Right lobe of liver (tissue), 4 donors: Measurements from ENCODE around the gene MCC.

Experiments used
- POLR2A ChIP-seq: fragments of 450-650 bp; IDR thresholded peaks from one replicate; pipeline ENCODE4 v1.6.1; 2017; ENCODE audit warnings: antibody characterized with exemption, mild to moderate bottlenecking
- TF ChIP-seq, protein P1 (sequence below), 4 donors: fragments of 200-600 bp in 3 of 4; fragments of 450-650 bp in 1 of 4; IDR thresholded peaks; one replicate each; pipeline versions ENCODE4 v1.5.1 to v1.8.0; 2016 to 2022; ENCODE audit warnings: antibody characterized with exemption in 4 of 4, mild to moderate bottlenecking in 2 of 4
- donor health status: DM: no; HTN: no; CAD: no.
- donor health status: DM: no; HTN: no; CAD: no.
- donor health status: DM: no; HTN: yes; CAD: no.

DNA sequence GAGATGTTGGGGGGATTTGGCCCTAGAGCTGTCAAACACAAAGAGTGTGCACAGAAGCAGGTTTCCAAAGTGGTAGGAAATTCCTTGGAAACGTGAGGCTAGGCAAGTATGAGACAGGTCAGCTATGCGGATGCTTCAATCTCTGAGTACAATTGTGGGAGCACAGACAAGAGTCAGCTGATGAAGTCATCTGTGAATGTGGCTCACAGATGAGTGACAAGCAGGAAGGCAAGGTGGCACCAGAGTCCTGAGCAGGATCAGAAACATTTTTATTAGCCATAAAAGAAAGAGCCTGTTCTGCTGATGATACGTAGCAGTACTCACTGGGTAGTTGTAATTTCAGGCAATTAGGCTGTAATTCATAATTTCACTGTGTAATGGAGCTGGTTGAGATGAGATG is 394.7 kb downstream of the MCC start:
- TF ChIP-seq, protein P1, sequence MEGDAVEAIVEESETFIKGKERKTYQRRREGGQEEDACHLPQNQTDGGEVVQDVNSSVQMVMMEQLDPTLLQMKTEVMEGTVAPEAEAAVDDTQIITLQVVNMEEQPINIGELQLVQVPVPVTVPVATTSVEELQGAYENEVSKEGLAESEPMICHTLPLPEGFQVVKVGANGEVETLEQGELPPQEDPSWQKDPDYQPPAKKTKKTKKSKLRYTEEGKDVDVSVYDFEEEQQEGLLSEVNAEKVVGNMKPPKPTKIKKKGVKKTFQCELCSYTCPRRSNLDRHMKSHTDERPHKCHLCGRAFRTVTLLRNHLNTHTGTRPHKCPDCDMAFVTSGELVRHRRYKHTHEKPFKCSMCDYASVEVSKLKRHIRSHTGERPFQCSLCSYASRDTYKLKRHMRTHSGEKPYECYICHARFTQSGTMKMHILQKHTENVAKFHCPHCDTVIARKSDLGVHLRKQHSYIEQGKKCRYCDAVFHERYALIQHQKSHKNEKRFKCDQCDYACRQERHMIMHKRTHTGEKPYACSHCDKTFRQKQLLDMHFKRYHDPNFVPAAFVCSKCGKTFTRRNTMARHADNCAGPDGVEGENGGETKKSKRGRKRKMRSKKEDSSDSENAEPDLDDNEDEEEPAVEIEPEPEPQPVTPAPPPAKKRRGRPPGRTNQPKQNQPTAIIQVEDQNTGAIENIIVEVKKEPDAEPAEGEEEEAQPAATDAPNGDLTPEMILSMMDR (IDR thresholded peaks at IDR 0.05): no peak
- TF ChIP-seq POLR2A: no peak
